HG02840 (cell line): ENCODE results near the gene ELFN1.

Source experiments
- ATAC-seq: cut with Tn5 transposase; IDR thresholded peaks from one replicate; pipeline ENCODE4 v1.9.1; 2021; ENCODE audit warnings: mild to moderate bottlenecking, moderate library complexity, moderate number of reproducible peaks; ENCODE audit not compliant: unreplicated experiment, low FRiP score

ELFN1 gene

DNA sequence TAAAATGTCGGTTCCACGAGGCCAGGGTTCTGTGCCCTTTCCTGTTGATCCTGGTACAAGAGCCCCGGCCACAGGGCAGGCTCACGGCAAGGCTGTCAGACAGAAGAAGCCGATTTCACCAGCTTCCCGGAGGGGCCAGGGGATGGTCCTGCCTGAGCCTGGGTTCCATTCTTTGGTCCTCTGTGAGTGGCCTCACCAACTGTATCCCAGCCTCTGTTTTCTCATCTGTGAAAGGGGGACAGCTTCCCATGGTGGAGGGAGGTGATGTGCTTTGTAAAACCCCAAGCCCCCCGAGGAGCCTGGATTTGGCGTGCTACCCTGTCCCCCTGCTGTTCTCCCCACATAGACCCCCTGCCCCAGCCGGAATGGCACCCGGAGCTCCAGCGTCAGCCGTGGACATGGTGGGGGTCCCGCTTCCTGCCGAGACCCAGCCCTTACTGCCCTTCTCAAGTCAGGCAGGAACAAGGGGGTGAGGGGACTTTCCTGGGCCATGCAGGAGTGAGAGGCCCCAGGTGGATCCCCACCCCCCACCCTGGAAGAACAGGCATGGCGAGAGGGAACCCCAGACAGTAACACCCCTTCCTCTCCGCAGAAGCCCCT, 28.3 kb upstream of the ELFN1 start:
- no peak for ATAC-seq

DNA sequence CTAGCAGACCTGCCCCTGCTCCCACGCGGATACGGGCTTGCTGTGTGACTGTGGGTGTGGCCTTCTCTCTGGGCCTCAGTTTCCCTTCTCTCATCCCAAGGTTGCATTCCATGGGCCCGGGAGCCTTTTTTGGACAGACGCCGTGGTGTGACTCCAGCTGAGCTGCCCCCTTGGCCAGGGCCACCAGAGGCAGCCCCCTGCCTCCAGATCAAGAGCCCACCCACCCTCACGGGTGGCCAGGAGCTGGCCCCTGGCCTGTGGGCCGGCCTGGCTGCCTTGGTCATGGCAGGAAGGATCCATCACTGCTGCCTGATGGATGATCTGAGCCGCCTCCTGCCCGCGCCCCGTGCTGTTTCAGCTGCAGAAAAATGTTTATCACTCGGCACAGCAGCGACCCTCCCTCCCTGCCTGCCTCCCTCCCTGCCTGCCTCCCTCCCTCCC, 27.8 kb upstream of the ELFN1 start:
- no peak for ATAC-seq

DNA sequence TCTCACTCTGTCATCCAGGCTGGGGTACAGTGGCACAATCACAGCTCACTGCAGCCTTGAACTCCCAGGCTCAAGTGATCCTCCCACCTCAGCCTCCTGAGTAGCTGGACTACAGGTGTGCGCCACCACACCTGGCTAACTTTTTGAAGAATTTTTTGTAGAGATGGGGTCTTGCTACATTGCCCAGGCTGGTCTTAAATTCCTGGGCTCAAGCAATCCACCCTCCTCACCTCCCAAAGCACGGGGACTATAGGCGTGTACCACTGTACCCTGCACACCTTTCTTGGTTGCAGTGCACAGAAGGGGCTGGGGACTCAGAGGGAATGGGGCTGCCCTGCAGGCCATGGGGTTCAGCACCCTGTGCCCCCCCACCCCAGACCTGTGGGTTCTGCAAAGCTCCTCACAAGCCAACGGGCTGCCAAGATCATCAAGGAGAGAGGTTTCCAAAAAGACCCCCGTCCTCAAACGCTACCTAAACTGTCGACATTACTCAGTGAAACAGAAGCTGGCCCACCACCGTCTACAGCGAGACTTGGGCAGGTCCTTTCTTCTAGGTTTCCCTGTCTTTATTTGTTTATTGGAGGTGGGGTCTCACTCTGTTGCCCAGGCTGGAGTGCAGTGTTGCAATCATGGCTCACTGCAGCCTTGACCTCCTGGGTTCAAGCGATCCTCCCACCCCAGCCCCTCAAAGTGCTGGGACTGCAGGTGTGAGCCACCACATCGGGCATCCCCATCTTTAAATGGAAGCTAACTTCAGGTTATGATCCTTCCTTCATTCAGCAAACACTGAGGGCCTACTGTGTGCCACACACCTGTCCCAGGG, 26.6 kb upstream of the ELFN1 start:
- ATAC-seq = no peak

DNA sequence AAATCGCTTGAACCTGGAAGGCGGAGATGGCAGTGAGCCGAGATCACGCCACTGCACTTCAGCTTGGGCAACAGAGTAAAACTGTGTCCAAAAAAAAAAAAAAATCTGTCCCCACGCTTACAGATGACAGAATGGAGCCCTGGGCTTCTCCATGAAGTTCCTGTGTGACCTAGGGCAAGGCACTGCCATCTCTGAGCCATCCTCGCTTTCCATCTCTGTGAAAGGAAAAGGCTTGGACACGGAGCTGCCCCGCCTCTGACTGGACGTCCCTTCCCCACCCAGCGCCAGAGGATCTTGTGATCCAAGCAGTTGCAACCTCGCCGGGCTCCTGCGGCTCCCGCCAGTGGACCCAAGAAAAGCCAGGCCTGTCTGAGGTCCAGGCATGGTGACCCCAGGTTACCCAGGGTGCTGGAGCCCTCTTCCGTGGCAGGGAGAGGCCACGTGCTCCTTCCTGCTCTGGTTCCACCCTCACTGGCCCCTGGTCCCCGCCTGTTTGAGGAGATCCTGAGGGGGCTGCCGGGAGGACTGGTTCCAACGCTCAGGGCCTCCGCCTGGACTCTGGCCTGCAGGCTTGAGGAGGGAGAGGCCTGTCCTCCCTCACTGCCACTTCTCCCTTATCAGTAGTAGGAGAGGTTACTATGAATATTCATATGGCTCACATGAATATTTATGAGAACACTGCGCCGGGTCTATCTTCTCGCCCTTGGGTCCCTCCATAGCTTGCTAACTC, 25.6 kb upstream of the ELFN1 start:
- no peak for ATAC-seq

DNA sequence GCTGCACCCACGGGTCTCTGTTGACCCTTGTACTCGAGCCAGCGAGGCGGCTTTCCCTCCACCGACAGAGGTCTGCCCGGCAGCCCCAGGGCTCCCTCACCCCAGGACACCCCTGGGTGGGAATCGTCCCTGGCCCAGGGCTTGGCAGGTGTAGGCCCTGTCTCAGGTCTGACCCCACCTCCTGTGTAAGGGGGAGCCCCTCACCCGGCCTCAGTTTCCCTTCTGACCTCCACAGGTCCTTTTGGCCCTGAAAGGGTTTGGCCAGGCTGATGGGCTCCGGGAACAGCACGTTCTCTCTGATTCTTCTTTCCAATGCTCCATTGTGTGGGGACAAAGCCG, 25.0 kb upstream of the ELFN1 start:
- no peak for ATAC-seq

DNA sequence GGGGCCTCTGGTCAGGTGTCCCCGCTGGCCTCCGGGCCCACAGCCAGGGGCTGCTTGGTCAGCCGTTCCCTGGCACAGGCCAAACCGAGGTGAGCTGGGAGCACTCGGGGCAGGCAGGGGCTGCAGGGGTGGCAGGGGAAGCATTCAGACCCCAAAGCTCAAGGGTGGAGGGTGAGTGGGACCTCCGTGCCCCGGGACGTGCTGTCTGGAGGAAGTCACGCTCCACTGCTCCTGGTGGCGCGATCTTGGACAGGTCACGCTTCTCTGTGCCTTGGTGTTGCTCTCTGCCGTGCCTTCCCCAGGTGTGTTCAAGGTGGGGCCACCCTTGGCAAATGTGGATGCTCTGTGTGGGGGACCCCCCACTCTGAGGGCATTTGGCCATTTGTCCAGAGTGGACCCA, 24.6 kb upstream of the ELFN1 start:
- no peak for ATAC-seq

DNA sequence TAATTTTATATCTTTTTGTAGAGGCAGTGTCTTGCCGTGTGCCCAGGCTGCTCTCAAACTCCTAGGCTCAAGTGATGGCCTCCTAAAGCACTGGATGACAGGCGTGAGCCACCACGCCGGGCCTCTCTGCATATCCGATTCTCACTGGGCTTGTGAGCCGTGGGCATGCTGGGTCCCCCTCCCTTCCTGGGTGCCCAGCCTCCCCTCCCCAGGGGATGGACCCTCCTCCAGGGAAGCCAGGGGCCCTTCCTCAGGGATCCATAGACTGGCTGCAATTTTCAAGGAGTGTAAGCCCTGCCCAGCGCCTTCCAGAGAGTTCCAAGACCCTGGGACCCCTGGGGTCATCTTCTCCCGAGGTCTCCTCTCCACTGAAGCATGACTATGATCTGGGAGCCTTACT, 23.7 kb upstream of the ELFN1 start:
- no peak for ATAC-seq

DNA sequence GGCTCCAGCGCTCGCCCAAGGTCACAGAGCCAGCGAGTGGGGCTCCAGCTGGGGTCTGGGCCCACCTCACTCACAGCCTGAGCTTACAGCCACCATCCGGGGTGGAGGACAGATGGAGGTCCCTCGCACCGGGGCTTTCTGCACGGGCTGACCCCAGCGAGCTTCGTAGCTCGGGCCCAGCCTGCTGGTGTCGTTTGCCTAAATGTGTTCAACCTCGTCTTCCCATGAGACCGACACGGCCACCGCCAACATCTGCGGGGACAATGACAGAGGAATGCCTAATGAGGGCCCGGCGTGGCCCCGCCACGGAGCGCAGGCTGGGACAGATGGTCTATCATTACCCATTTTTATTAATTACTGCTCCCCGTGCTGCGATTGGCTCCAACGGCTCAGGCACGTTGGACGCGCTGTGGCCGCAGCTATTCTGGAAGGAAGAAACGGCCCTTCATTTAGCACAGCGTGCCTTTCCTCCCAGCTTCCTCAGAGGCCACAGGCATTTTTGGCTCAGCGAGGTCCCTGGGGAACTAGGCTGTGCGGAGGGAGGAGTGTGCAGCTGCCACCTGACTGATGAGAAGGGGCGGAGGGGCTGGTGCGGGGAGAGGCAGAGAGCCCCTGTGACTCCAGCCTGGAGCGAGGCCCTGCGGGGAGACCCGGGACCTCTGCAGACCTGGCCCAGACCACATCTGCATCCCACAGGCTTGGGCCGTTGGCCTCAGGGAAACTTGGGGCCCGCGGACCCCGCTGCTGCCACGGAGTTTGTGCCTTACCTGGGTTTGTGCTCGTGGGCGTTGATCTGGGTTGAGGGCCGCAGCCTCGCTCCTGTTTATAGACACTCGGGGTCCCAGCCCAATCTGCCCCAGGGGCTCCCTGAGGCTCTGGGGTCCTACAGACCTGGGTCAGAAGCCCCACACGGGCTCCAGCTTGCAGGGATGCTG, 22.9 kb upstream of the ELFN1 start:
- ATAC-seq = no peak

DNA sequence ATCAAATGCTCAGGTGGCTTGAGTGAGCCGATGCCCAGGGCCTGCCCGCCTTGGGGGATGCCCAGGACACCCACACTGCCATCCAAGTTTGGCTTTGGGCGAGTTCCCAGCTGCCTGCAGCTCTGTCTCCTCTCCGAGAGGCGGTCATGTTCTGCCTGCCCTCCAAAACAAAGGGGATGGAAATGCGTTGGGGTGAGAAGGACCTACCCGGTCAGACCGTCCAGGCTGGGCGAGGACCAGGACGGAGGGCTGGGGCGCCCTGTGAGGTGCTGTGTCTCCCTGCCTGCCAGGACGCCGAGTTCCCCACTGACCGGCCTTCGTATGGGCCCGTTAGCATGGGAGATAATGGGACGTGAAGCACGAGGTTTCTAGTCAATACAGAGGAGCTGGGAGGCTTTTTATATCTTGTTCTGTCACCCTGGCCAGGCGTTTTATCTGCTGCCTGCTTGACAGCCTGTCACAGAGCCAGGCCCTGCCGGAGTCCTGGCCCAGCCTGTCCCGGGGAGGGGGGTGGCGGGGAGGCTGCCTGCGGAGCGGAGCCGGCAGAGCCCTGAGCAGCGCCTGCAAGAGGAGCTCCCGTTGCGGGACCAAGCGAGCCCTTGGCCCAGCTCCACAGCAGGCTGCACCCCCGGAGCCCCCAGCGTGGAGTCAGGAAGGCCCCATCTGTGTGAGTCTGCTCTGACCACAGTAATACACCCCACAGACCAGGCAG, 22.0 kb upstream of the ELFN1 start:
- ATAC-seq = no peak

DNA sequence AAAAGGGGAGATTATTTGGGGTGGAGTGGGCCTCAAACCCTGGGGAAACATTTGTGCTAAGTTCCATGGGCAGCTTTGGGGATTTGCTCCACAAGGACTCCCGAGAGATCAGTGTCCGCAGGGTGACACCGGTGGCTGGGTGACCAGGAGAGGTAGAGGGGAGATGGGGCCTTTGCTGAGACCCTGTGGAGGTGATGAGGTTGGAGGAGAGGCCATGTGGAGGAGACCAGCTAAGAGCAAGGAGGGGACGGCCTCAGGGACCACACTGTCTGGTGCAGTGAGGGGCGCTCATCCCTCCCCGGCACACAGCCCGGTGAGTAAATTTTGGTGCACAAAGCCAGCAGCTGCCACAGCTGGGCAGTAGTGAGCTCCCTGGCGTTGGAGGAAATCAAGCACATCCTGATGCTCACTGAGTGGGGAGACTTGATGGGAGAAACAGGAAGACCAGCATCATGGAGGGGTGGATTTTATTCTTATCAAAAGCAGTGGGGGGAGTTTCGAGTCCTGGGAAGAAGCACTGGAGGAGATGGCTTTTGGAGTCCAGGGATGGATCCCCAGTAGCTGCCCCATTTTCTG, 20.2 kb upstream of the ELFN1 start:
- no peak for ATAC-seq

DNA sequence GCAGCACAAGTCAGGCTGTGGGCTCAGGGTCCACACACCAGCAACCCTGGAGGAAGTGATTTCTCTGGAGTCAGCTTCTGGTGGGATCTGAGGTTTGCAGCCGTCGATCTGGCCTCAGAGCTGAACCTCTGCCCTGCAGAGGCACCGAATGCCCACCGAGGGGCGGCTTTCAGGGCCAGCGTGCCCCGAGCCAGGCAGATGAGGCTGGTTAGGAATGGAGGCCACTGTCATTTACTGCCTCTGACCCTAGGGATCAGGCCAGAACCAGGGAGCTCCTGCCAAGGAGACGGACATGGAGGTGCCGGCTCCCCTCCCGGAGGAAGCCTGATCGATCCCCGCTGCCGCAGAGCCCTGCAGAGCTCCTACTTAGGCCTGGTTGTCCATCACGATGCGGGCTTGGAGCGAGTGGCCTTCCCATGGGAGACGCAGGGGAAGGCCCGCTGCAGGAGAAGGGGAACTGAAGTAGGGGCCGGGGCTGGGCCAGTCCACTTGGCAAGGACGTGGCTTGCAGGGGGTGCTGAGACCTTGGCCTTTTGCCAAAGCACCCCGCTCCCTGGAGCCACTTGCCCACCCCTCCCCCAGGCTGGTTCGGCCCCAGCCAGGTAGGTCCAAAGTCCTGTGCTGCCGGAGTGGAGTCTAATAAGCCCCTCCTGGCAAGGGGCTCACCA, 19.6 kb upstream of the ELFN1 start:
- no peak for ATAC-seq

DNA sequence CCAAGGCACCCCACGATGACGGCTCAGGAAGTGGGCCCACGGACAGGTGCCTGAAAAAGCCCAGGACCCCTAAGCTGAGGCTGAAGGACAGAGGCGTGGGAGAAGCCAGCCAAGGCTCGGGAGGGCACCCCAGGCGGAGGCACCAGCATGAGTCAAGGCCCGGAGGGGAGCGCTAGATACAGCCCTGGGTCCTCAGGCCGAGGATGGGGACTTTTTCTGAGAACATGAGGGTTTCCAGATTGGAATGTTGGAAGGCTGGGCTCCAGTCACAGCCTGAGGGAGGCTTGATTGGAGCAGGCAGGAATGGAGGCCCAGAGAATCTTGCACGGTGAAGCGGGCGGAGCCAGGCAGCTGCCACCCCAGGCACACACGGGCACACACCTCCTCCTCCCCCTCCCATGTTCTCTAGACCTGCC, 19.0 kb upstream of the ELFN1 start:
- no peak for ATAC-seq

DNA sequence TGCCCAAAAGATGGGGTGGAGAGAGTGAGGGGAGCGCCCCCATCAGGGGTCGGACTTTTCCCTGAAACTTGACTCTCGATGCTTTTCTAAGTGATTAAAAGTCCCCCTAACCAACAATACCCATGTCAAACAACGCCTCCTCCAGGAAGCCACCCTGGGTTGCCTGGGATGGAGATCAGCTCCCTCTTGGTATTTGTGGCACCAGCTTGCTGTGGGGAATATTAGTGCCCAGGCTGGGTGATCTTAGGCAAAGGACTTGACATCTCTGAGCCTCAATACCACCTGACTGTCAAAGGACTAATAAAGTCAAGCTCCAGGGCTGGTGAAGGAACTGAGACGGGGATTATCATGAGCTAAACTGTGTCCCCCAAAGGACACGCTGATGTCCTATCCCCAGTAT, 18.2 kb upstream of the ELFN1 start:
- no peak for ATAC-seq

DNA sequence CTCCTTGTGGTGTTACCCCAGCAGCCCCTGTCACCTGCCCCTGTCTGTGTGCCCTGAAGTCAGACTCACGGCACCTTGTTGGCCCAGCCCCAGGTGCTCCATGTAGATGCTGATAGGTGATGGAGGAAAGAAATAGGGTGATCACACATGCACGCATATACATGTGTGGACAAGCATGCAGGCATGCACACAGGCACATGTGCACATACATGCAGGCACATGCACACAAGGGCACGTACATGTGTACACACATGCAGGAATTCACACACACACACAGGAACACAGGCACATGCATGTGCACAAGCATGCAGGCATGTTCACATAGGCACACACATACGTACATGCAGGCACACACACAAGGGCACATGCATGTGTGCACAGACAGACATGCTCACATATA, 16.6 kb upstream of the ELFN1 start:
- ATAC-seq = no peak

DNA sequence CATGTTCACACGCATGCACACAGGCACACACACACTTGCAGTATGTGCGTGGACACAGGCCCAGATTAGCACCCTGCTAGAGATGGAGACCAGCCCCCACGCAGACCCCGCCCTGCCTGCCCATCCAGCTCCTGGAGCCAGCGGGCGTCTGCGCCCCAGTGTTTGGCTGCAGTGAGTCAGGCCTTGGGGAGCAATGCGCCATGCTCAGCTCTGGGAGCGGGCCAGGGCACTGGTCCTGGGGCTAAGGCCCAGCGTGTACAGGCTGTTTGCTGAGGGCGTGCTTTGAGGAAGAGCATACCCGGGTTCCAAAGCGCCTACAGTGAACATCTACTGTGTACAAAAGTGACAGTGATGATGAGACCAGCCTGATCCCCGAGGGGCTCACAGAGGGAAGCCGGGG, 16.0 kb upstream of the ELFN1 start:
- ATAC-seq = no peak

DNA sequence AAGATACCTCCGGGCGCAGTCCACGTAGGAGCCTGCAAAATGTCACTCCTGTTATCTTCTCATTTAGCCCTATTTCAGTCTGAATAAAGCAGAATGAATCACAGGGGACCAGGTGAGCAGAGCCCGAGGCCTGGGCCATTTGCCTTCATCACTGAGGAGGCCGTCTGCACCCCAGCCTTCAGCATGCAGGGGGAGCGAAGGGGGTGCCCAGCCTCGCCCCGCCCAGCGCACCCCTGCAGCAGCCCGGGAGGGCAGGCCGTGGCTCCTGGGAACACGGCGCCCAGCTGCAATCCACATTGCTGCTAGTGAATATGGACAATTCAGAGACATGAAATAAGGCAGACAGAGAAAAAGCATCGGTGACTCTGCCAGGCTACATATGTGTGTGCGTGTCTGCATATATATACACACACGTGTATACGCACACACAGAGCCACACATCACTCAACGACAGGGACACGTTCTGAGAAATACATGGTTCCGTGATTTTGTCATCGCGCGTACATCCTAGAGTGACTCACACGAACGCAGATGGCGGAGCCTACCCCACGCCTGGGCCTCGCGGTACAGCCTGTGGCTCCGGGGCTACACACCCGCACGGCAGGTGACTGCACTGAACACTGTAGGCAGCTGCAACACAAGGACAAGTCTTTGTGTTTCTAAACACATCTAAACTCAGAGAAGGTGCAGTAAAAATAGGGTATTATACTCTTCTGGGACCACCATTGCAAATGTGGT, 15.2 kb upstream of the ELFN1 start:
- no peak for ATAC-seq

DNA sequence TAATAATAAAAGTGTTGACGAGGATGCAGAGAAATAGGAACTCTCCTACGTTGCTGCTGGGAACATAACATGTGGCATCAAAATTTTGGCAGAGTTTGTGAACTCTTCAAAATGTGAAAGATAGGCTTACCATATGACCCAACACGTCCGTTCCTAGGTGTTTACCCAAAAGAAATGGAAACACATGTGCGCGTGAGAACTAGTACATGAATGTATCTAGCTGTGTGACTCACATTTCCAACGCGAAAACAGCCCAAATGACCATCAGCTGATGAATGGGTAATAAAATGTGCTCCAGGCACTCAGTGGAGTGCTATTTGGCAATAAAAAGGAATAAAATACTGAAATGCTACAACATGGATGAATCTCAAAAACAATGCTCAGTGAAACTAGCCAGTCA, 10.4 kb upstream of the ELFN1 start:
- ATAC-seq = no peak

DNA sequence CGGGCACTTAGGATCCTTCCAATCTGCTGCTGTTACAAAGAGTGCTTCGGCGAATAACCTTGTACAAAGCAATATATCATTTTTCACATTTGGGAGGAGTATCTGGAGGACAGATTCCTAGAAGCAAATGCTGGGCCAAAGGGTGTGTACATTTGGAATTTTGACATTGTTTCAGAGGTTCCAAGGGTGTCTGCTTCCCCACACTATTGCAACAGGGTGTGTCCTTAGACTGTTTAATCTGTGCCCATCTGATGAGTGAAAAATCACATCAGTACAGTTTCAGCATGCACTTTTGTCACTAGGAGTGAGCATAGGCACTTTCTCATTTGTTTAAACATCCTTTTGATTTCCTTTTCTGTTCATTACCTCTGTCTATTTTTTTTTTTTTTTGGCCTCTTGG, 8.6 kb upstream of the ELFN1 start:
- ATAC-seq = no peak

DNA sequence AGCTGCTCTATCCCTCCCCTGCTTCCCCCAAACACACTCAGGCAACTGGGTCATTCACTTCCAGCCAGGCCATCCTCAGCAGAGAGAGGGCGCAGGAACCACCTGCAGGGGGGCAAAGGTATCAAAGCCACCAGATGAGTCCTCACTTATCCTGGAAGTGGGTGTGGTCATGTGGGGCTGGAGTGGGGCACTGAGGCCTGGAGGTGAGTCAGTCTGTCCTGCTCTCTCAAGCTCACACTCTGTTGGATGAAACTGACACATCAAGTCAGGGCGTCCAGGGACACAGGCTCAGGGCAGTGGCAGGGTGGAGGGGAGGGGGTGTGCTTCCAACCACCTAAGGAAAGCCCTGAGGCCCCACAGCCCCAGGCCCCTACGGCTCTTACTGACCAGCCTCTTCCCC, 8.0 kb upstream of the ELFN1 start:
- no peak for ATAC-seq
